ENCODE measurements around the gene CCDC87. TPM values are rescaled to one million over a fixed set of nuclear protein-coding genes. Genes with fewer than 3 reads are reported as not detected.
"Not testable (repeated sequence)": the region's sequence is repeated elsewhere in the genome, so short reads cannot be mapped to it uniquely, and the experiment has no call there.

The CCDC87 gene, protein sequence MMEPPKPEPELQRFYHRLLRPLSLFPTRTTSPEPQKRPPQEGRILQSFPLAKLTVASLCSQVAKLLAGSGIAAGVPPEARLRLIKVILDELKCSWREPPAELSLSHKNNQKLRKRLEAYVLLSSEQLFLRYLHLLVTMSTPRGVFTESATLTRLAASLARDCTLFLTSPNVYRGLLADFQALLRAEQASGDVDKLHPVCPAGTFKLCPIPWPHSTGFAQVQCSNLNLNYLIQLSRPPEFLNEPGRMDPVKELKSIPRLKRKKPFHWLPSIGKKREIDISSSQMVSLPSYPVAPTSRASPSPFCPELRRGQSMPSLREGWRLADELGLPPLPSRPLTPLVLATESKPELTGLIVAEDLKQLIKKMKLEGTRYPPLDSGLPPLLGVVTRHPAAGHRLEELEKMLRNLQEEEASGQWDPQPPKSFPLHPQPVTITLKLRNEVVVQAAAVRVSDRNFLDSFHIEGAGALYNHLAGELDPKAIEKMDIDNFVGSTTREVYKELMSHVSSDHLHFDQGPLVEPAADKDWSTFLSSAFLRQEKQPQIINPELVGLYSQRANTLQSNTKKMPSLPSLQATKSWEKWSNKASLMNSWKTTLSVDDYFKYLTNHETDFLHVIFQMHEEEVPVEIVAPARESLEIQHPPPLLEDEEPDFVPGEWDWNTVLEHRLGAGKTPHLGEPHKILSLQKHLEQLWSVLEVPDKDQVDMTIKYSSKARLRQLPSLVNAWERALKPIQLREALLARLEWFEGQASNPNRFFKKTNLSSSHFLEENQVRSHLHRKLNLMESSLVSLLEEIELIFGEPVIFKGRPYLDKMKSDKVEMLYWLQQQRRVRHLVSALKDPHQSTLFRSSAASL
- total RNA-seq (not detected), polyA plus RNA-seq (0.43 TPM)

- peak within 1 kb of the TSS; percentile 89 for H3K27ac ChIP-seq (ENCODE audit: low read depth)
- H3K36me3 ChIP-seq (ENCODE audit: insufficient read depth), result no peaks in the 10 kb centered on the region
- peak; percentile 83 for DNase-seq (ENCODE audit: extremely low spot score)
- WGBS, result 15% methylated on average over 68 of the region's 68 CpGs
- H3K4me1 ChIP-seq (ENCODE audit: insufficient read depth), result no peaks in the 10 kb centered on the region
- peak within 1 kb of the TSS; percentile 65 for H3K4me3 ChIP-seq (ENCODE audit: low read depth, low read length)
Measured at GRCh38 chr11:66592457-66593302, at the start of gene CCDC87, which contains the start of gene CCS. CCDC87 (minus strand) TSS chr11:66593063; CDS start chr11:66593015, 48 bp downstream. CCS (plus strand) TSS chr11:66593185; CDS start chr11:66593262, 77 bp downstream.

DNA sequence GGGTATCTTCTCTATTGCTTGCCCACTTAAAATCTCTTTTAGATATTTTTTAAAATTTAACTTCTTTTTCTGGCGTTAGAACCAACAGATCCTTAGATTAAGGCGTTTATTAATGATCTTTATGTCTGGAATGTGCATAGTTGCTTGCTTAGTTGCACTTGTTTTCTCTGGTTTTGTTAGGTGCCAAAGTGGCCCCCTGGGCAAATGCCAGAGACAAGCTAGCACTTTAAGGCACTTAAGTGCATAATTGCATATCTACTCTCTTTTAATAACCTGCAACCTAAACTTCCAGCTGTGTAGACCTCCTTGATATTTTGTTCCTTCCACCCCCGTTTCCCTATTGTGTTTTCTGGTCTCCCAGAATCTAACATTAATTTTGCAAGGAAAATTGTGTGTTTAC is 49.0 kb upstream of the CCDC87 start:
- H3K27ac ChIP-seq (ENCODE audit: low read depth), result no peak overlapping the region
- H3K4me3 ChIP-seq (ENCODE audit: low read depth, low read length), result no peak overlapping the region
- no peak for DNase-seq (ENCODE audit: extremely low spot score)
- no peaks in the 10 kb centered on the region for H3K36me3 ChIP-seq (ENCODE audit: insufficient read depth)
- WGBS, result 12% methylated on average over 3 of the region's 3 CpGs
- H3K4me1 ChIP-seq (ENCODE audit: insufficient read depth), result peaks cover 7% of the 10 kb centered on the region

DNA sequence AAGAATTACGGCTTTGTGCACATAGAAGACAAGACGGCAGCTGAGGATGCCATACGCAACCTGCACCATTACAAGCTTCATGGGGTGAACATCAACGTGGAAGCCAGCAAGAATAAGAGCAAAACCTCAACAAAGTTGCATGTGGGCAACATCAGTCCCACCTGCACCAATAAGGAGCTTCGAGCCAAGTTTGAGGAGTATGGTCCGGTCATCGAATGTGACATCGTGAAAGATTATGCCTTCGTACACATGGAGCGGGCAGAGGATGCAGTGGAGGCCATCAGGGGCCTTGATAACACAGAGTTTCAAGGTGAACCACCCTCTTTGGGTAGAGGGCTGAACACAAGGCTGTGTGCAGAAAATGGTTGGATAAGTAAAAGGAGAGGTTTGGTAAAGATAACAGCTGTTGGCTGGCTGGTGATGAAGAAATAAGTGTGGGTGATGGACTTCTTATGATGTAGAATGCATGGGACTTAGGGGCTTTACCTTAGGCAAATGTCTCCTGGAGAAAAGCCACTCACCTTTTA is 47.0 kb upstream of the CCDC87 start:
- not testable (repeated sequence) for DNase-seq (ENCODE audit: extremely low spot score)

DNA sequence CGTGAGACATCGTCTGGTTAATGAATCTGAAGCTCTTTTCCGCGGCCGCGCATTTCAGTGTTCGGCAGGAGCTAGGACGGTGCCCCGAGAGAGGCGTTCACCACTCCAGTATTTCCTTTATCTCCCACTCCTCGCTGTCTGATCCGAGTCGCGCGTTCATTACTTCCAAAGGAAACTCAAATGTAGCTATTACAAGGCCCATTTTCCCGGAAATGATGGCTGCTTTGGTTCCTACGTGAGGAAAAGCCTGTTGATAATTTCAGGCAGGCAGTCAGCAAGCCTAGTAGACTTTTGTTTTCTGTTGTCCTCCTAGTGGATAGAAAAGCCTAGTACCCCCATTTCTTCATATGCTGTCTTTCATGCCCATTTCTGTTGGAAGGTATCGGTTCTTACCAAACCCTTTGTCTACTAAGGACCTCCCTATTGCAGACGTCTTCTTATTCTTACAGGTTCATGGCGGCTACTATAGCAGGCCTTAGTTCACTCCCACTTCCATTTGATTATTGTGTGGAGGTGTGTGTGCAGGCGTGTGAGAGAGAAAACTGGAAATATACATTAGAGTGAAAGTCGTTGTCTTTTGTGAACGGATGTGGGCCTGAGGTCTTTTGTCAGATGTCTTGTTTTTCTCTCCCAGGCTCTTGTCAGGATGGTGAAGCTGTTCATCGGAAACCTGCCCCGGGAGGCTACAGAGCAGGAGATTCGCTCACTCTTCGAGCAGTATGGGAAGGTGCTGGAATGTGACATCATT is 46.4 kb upstream of the CCDC87 start:
- Histone ChIP-seq H3K36me3 (ENCODE audit: insufficient read depth) (no peaks in the 10 kb centered on the region), H3K4me1 (ENCODE audit: insufficient read depth) (peaks cover 6% of the 10 kb centered on the region), H3K4me3 (ENCODE audit: low read depth, low read length) (peak overlapping the region; percentile 85), H3K27ac (ENCODE audit: low read depth) (peak overlapping the region; percentile 86)
- DNase-seq (ENCODE audit: extremely low spot score), result peak; percentile 37
- 3% methylated on average over 27 of the region's 27 CpGs for WGBS

More for the DNA sequence above, 47.0 kb upstream of the CCDC87 start:
- not testable (repeated sequence) for H3K36me3 ChIP-seq (ENCODE audit: insufficient read depth); H3K27ac ChIP-seq (ENCODE audit: low read depth); H3K4me1 ChIP-seq (ENCODE audit: insufficient read depth)
- peak overlapping the region; percentile 85 for H3K4me3 ChIP-seq (ENCODE audit: low read depth, low read length)
- 55% methylated on average over 9 of the region's 10 CpGs for WGBS

DNA sequence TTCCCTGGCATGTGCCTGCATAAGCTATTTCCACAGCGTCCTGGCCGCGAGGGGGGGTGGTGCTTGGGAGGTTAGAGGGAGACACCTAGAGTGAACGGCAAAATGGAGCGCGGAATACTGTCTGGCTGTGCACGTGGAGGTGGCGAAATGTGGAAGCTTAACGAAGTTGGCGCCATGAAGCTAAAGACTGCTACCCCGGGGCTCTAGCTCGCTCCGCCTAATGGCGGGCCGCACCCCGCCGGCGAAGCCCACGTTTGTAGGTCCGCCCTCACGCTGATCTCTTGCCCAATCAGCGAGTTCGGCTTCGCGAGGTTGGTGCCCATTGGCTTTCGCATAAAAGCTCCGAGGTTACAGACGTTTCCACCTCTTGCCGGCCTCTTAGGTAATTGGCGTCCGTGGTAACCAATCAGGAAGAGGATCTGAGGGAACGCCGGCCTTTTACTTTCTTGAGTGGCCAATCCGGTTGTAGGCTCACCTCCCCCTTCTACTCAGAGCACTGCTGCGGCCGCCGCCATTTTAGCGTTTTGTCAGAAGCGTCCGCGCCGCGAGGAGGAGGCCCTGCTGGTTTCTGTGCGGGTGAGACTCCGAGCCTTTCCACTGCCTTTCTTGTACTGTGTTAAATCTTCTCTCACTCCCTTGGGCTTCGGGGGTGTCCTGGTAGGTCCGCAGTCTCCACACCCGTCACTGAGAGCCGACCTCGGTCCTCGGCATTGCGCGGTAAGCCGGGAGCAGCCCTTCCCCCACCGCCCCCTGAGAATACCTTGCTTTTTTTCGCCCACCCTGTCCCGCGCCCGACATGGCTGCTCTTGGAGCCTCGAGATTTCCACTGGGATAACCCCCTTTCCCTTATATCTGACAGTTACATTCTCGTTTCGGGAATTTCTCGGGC is 45.6 kb upstream of the CCDC87 start, which contains the start of gene RBM4:
Gene RBM4 (plus strand): TSS at position 527 of the 889 bp plus-strand sequence. CDS start 1,009 bp downstream, outside the sequence.
- Histone ChIP-seq H3K4me1 (ENCODE audit: insufficient read depth) (peaks cover 3% of the 10 kb centered on the region), H3K4me3 (ENCODE audit: low read depth, low read length) (peak within 1 kb of the TSS; percentile 85), H3K27ac (ENCODE audit: low read depth) (peak within 1 kb of the TSS; percentile 86), H3K36me3 (ENCODE audit: insufficient read depth) (no peaks in the 10 kb centered on the region)
- WGBS, result under 1% methylated on average over 63 of the region's 63 CpGs
- peak; percentile 100 for DNase-seq (ENCODE audit: extremely low spot score)

- peak overlapping the region; percentile 39 for H3K4me3 ChIP-seq (ENCODE audit: low read depth, low read length)
- 27% methylated on average over 12 of the region's 12 CpGs for WGBS
- DNase-seq (ENCODE audit: extremely low spot score), result no peak
- peaks cover 1% of the 10 kb centered on the region for H3K4me1 ChIP-seq (ENCODE audit: insufficient read depth)
- peak overlapping the region; percentile 71 for H3K27ac ChIP-seq (ENCODE audit: low read depth)
- H3K36me3 ChIP-seq (ENCODE audit: insufficient read depth), result no peaks in the 10 kb centered on the region
Measured at GRCh38 chr11:66637557-66638176, 44.8 kb upstream of the CCDC87 start.

- WGBS, result 77% methylated on average over 3 of the region's 3 CpGs
- H3K27ac ChIP-seq (ENCODE audit: low read depth), result no peak overlapping the region
- H3K36me3 ChIP-seq (ENCODE audit: insufficient read depth), result no peaks in the 10 kb centered on the region
- DNase-seq (ENCODE audit: extremely low spot score), result no peak
- no peak overlapping the region for H3K4me3 ChIP-seq (ENCODE audit: low read depth, low read length)
- no peaks in the 10 kb centered on the region for H3K4me1 ChIP-seq (ENCODE audit: insufficient read depth)
Measured at GRCh38 chr11:66636411-66636810, 43.5 kb upstream of the CCDC87 start.

DNA sequence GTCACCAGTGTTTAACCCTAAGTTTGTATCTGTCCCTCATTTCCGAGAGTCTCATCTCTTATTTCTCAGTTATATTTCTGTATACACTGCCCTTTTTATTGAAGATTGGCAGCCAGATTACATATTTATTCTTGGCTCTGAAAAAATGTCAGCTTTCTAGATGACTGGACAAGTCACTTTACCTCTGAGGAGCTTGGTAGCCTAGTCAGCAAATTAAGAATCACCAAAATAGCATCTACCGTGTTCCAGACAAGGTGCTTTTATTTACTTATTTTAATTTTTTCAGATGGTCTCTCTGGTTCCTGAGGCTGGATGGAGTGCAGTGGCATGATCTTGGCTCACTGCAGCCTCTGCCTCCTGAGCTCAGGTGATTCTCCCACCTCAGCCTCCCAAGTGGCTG is 40.1 kb upstream of the CCDC87 start:
- peaks cover 3% of the 10 kb centered on the region for H3K36me3 ChIP-seq (ENCODE audit: insufficient read depth)
- no peak overlapping the region for H3K27ac ChIP-seq (ENCODE audit: low read depth)
- WGBS, result 72% methylated on average over 2 of the region's 2 CpGs
- DNase-seq (ENCODE audit: extremely low spot score), result no peak
- H3K4me3 ChIP-seq (ENCODE audit: low read depth, low read length), result no peak overlapping the region
- H3K4me1 ChIP-seq (ENCODE audit: insufficient read depth), result no peaks in the 10 kb centered on the region

GRCh38 chr11:66631883-66632282 is 39.0 kb upstream of the CCDC87 start:
- 86% methylated on average over 6 of the region's 6 CpGs for WGBS
- DNase-seq (ENCODE audit: extremely low spot score), result no peak
- Histone ChIP-seq H3K4me1 (ENCODE audit: insufficient read depth) (no peaks in the 10 kb centered on the region), H3K27ac (ENCODE audit: low read depth) (no peak overlapping the region), H3K36me3 (ENCODE audit: insufficient read depth) (peaks cover 6% of the 10 kb centered on the region), H3K4me3 (ENCODE audit: low read depth, low read length) (no peak overlapping the region)

DNA sequence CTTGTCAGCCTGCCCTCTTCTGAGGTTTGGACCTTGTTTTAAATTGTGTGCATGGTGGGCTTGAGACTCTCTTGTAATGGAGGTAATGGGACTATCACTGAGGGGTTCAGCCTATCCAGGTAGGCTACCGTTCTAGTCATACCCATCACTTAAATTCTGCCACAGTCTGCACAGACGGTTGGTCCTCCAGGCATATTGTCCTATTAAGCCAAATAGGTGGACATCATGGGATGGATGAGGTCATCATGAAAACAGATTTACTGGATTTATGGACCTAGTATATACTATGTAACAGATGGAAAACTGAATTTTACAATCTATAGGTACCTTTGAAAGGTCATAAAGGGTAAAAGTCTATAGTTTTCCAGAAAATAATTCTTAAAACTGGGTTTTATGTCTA is 36.5 kb upstream of the CCDC87 start:
- H3K4me1 ChIP-seq (ENCODE audit: insufficient read depth), result no peaks in the 10 kb centered on the region
- no peak for DNase-seq (ENCODE audit: extremely low spot score)
- H3K36me3 ChIP-seq (ENCODE audit: insufficient read depth), result peaks cover 11% of the 10 kb centered on the region
- H3K4me3 ChIP-seq (ENCODE audit: low read depth, low read length), result no peak overlapping the region
- no peak overlapping the region for H3K27ac ChIP-seq (ENCODE audit: low read depth)
- 83% methylated on average over 2 of the region's 2 CpGs for WGBS

GRCh38 chr11:66628061-66628603 is 35.3 kb upstream of the CCDC87 start:
- Histone ChIP-seq H3K36me3 (ENCODE audit: insufficient read depth) (peaks cover 11% of the 10 kb centered on the region), H3K27ac (ENCODE audit: low read depth) (no peak overlapping the region), H3K4me1 (ENCODE audit: insufficient read depth) (no peaks in the 10 kb centered on the region), H3K4me3 (ENCODE audit: low read depth, low read length) (no peak overlapping the region)
- WGBS, result 95% methylated on average over 7 of the region's 7 CpGs
- no peak for DNase-seq (ENCODE audit: extremely low spot score)
